ENCODE measurements around the gene SLC12A3.

GRCh38 chr16:56841233-56841632 lies 23.8 kb upstream of the SLC12A3 start:
- TF ChIP-seq CTCF (IDR thresholded peaks at IDR 0.05; ENCODE audit: poor library complexity) (no peak), EZH2 (IDR thresholded peaks at IDR 0.05; ENCODE audit: borderline replicate concordance) (no peak)

Measured in hepatocyte (in vitro differentiated cells).